Fibroblast of mammary gland (primary cell): ENCODE data around the gene GSK3B.

Source experiments
- DNase-seq: peaks from one replicate; pipeline ENCODE4 v3.0.0-alpha.2; 2010; ENCODE audit warnings: low read depth
- H3K4me3 ChIP-seq: 2 replicates; pipeline ENCODE4 v1.5.1; 2011; ENCODE audit warnings: low read depth, mild to moderate bottlenecking, low read length, moderate library complexity; ENCODE audit not compliant: control insufficient read depth
- CTCF ChIP-seq: conservative IDR thresholded peaks from 2 replicates; pipeline ENCODE4 v1.5.1; 2011; ENCODE audit warnings: low read depth, low read length, inconsistent platforms; ENCODE audit not compliant: control insufficient read depth, insufficient read depth

Gene GSK3B

DNA sequence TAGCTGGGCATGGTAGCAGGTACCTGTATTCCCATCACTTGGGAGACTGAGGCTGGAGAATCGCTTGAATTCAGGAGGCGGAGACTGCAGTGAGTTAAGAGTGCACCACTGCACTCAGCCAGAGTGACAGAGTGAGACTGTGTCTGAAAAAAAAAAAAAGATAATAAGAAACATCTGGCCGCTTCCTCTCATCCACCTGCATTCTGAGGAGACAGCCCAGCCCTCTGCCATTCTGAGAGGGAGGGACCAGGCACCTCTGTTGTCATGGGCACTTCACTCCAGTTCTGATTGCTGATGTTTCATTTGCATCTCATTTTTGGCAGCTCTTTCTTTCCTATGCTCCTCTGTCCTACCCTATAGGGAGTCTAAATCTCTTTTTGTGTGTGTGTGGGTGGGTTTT lies 36.4 kb upstream of the GSK3B start:
- H3K4me3 ChIP-seq, result no peak overlapping the region
- DNase-seq, result no peak
- TF ChIP-seq CTCF, result no peak

- no peak overlapping the region for H3K4me3 ChIP-seq
- no peak for TF ChIP-seq CTCF
- DNase-seq, result peak; percentile 47
Observed at GRCh38 chr3:120129718-120130513, 35.7 kb upstream of the GSK3B start.

- H3K4me3 ChIP-seq, result no peak overlapping the region
- DNase-seq, result no peak
- TF ChIP-seq CTCF, result no peak
Observed at GRCh38 chr3:120129051-120129450, 34.8 kb upstream of the GSK3B start.

- H3K4me3 ChIP-seq, result no peak overlapping the region
- no peak for TF ChIP-seq CTCF
- DNase-seq, result no peak
Observed at GRCh38 chr3:120125992-120126391, 31.7 kb upstream of the GSK3B start.

- no peak overlapping the region for H3K4me3 ChIP-seq
- DNase-seq, result no peak
- TF ChIP-seq CTCF, result no peak
Observed at GRCh38 chr3:120119846-120120510, 25.7 kb upstream of the GSK3B start.

GRCh38 chr3:120114981-120115380 lies 20.7 kb upstream of the GSK3B start:
- TF ChIP-seq CTCF, result no peak
- H3K4me3 ChIP-seq, result no peak overlapping the region
- DNase-seq, result peak; percentile 34
